Activated CD4-positive, alpha-beta T cell treated with anti-CD3 and anti-CD28 coated beads, Interleukin-2, amount 50 U/mL, for 24 hours (primary cell): Measurements from ENCODE around the gene CCL24.
A peak's percentile ranks its signal among the peaks of the same experiment; 100 is the strongest.
"Not testable (repeated sequence)": the region's sequence is repeated elsewhere in the genome, so short reads cannot be mapped to it uniquely, and the experiment has no call there.

Experiments used
- DNase-seq, 2 donors: peaks; one replicate each; pipeline ENCODE4 v3.0.0-alpha.2; 2020; ENCODE audit warnings: low read depth in 1 of 2, low spot score in 1 of 2

Gene CCL24

DNA sequence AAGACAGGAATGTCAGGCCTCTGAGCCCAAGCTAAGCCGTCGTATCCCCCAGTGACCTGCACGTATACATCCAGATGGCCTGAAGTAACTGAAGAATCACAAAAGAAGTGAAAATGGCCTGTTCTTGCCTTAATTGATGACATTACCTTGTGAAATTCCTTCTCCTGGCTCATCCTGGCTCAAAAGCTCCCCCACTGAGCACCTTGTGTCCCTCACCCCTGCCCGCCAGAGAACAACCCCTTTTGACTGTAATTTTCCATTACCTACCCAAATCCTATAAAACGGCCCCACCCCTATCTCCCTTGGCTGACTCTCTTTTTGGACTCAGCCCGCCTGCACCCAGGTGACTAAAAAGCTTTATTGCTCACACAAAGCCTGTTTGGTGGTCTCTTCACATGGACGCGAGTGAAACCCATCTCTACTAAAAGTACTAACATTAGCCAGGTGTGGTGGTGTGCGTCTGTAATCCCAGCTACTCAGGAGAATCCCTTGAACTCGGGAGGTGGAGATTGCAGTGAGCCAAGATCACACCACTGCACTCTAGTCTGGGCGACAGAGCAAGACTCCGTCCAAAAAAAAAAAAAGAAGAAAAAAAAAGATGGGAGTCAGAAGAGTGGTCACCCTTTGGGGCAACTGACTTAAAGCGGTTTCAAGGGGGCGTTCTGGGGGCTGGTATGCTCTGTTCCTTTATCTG is 25.3 kb downstream of the CCL24 start:
- not testable (repeated sequence) for DNase-seq

DNA sequence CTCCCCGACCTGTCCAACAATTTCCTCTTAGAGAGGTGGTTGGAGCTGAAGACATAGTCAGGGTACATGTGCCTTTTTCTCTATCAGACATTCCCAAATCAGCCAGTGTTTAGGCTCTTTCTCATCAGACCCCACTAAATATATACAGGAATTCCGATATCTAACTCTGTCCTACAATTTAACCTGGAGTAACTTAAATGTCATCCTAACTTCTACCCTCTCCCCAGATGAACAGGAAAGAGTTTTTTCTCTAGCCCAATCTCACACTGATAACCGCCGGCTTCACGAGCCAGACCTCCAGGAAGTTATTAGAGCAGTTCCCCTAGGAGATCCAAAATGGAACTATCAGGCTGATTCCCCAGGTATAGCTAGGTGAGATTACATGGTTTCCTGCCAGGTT is 30.5 kb downstream of the CCL24 start:
- DNase-seq: not testable (repeated sequence)

DNA sequence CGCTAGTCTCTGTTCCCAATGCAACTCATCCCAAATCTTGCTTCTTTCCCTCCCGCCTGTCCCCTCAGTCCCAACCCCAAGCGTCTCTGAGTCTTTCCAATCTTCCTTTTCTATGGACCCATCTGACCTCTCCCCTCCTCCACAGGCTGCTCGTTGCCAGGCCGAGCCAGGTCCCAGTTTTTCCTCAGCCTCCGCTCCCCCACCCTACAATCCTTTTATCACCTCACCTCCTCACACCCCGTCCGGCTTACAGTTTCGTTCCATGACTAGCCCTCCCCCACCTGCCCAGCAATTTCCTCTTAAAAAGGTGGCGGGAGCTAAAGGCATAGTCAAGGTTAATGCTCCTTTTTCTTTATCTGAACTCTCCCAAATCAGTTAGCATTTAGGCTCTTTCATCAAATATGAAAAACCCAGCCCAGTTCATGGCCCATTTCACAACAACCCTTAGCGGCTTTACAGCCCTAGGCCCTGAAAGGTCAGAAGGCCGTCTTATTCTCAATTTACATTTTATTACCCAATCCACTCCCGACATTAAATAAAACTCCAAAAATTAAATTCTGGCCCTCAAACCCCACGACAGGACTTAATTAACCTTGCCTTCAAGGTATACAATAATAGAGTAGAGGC is 32.8 kb downstream of the CCL24 start:
- not testable (repeated sequence) for DNase-seq

DNA sequence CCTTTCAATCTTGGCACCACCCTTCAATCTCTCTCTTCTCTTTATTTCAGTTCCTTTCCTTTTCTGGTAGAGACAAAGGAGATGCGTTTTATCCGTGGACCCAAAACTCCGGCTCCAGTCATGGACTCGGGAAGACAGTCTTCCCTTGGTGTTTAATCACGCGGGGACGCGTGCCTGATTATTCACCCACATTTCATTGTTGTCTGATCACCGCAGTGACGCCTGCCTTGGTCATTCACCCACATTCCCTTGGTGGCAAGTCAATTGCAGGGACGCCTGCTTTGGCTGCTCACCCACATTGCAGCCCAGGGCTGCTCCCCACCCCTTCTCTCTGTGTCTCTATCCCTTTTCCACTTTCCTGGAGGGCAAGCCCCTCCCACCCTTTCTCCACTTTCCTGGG is 34.1 kb downstream of the CCL24 start:
- not testable (repeated sequence) for DNase-seq

DNA sequence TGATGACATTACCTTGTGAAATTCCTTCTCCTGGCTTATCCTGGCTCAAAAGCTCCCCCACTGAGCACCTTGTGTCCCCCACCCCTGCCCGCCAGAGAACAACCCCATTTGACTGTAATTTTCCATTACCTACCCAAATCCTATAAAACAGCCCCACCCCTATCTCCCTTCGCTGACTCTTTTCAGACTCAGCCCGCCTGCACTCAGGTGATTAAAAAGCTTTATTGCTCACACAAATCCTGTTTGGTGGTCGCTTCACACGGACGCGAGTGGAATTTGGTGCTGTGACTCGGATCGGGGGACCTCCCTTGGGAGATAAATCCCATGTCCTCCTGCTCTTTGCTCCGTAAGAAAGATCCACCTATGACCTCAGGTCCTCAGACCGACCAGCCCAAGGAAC is 34.6 kb downstream of the CCL24 start:
- not testable (repeated sequence) for DNase-seq

DNA sequence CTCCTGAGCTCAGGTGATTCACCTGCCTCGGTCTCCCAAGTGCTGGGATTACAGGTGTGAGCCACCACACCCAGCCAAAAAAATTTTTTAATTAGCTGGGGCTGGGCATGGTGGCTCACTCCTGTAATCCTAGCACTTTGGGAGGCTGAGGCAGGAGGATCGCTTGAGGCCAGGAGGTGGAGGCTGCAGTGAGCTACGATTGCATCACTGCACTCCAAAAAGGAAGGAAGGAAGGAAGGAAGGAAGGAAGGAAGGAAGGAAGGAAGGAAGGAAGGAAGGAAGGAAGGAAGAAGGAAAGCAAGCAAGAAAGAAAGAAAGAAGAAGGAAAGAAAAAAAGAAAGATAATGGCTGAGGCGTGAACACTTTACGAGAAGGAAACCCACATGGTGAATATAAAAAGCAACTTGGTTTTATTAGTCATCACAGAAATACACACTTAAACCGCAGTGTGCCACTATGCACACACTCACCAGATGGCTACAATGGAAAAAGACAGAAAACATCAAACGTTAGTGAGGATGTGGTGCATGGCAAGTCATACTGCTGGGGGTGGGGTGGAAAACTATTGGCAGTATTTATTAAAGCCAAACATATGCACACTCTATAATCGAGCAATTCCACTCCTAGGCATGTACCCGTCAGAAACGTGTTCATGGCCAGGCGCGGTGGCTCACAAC is 37.2 kb downstream of the CCL24 start:
- DNase-seq: peak; percentile 9 to 76

DNA sequence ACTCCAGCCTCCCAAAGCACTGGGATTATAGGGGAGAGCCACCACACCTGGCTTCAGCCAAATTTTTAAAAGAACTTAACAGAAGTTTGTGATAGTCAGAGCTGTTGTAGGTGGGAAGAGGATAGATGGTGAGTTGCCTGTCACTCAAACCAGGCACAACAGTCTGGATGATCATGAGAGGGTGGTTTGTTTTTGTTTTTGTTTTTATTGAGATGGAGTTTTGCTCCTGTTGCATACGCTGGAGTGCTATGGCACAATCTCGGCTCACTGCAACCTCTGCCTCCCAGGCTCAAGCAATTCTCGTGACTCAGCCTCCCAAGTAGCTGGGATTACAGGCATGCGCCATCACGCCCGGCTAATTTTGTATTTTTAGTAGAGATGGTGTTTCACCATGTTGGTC is 39.6 kb downstream of the CCL24 start:
- not testable (repeated sequence) for DNase-seq

DNA sequence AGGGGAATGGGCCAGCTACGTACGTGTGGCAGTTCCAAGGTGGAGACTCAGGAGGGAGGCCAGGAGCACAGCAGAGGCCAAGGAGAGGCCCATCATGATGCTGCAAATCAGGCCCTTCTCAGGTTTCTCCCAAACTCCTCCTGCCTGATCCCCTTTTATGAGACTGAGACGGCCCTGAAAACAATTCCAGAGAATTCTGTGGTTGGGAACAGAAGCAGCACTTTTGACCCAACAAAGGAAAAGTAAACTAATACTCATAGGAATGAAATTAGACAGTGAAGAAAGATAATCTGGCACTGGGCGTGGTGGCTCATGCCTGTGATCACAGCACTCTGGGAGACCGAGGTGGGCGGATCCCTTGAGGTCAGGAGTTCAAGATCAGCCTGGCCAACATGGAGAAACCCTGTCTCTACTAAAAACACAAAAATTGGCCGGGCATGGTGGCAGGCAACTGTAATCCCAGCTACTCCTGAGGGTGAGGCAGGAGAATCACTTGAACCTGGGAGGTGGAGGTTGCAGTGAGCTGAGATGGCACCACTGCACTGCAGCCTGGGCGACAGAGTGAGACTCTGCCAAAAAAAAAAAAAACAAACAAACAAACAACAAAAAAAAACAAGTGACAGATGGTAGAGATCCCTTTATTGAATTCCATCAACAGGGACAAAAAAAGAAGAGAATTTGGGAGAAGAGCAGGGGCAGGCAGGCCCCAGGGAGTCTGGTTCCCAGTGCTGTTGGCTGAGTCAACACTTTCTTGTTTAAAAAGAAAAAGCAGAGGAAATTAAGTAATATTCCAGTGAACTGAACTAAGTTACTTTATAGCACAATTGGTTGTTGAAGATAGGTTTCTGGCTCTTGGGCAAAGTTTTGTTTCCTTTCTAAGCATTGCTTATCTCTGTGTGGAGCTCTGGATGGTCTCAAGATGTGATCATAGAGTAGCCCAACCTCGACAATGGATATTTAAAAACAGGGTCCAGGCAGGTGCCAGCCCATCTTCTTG is 41.2 kb downstream of the CCL24 start, which contains the start of gene CCL26:
Gene CCL26, minus strand, starts transcription at position 131 of the 997 bp plus-strand sequence. Its CDS starts 35 bp downstream, at position 96.
- no peak for DNase-seq

DNA sequence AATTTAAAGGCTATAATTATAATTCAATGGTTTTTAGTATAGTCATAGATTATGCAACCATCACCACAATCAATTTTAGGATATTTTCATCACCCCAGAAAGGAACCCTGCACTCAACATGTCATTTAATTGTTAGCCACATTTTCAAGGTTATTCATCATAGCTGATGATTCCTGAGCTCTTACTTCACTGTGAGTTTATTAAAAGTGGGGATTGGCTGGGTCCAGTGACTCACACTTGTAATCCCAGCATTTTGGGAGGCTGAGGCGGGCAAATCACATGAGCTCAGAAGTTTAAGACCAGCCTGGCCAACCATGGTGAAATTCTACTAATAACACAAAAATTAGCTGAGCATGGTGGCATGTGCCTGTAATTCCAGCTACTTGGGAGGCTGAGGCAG is 42.4 kb downstream of the CCL24 start:
- DNase-seq: no peak

DNA sequence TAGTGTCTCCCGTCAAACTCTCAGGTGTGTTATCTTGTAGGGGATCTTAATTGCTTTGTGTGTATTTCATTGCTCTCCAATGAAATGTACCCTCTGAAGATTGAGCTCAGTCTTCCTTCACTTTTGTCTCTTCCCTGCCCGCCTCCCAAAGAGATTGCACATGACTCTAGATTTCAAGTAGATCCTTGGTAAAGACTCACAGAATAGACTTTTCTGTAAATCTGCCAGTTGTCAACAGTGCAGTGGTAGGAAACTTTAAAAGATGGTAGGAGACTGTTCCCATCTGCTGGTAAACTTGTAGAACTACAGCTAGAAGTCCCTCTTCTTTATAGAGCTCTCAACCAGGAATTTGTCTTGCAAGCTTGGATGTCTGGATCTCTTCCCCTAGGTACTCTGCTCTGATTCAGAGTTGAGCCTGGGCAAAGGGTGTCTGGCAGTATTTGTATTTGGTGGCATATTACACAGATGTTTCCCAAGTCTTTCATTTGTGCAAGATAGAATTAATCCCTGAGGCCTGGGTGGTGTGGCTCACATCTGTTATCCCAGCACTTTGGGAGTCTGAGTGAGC is 51.2 kb downstream of the CCL24 start:
- no peak for DNase-seq

DNA sequence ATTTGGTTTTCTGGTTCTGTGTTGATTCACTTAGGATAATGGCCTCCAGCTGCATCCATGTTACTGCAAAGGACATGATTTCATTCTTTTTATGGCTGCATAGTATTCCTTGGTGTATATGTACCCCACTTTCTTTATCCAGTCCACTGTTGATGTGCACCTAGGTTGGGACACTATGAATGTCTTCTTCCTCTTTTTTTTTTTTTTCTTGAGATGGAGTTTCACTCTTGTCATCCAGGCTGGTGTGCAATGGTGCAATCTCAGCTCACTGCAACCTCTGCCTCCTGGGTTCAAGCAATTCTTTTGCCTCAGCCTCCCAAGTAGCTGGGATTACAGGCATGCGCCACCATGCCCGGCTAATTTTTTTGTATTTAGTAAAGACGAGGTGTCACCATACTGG is 51.8 kb downstream of the CCL24 start:
- not testable (repeated sequence) for DNase-seq
